NCI-H82 treated with DMSO at 0.1 percent for 48 hours (cell line): Measurements from ENCODE around the gene GSPT1.
A peak's percentile ranks its signal among the peaks of the same experiment; 100 is the strongest.
"Not testable (repeated sequence)": the region's sequence is repeated elsewhere in the genome, so short reads cannot be mapped to it uniquely, and the experiment has no call there.

ENCODE experiments used
- DNase-seq: peaks from one replicate; lab custom pipeline; 2025; ENCODE audit not compliant: unreplicated experiment; lab: John Stamatoyannopoulos, UW

Gene GSPT1

GRCh38 chr16:11915644-11916523 is at the start of gene GSPT1:
Gene GSPT1, minus strand, starts transcription at chr16:11915956. Its CDS starts 236 bp downstream, at chr16:11915720.
- DNase-seq, result peak; percentile 95

DNA sequence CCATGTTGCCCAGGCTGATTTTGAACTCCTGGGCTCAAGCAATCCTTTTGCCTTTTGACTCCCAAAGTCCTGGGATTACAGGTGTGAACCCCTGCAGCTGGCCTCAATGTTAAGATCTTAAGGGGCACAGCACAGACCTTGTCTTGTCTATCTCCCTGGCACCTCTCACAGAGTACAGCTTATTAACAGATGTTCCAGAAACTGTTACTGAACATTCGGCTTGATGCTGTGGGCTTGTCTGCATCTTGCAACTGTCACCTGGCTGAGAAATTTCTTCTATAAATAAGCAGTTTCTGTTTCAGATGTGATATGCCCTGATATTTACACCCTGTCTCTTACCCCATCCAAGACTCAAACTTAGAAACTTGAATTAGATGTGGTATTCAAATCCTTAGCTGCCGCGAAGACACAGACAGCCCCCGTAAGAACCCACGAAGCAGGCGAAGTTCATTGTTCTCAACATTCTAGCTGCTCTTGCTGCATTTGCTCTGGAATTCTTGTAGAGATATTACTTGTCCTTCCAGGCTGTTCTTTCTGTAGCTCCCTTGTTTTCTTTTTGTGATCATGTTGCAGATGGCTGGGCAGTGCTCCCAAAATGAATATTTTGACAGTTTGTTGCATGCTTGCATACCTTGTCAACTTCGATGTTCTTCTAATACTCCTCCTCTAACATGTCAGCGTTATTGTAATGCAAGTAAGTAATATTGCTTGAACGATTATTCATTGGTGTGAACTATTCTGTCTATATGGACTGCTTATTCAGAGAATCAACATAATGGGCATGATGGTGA is 49.2 kb upstream of the GSPT1 start, which contains the start of gene TNFRSF17:
Gene TNFRSF17 (plus strand): TSS at position 450 of the 791 bp plus-strand sequence. CDS start 115 bp downstream, at position 565.
- DNase-seq, result no peak

- no peak for DNase-seq
Observed at GRCh38 chr16:11963706-11964105, 48.0 kb upstream of the GSPT1 start.

- DNase-seq, result not testable (repeated sequence)
Observed at GRCh38 chr16:11962978-11963377, 47.2 kb upstream of the GSPT1 start.

GRCh38 chr16:11962457-11962856 is 46.7 kb upstream of the GSPT1 start:
- not testable (repeated sequence) for DNase-seq

- DNase-seq, result no peak
Observed at GRCh38 chr16:11957591-11958395, 42.0 kb upstream of the GSPT1 start.

DNA sequence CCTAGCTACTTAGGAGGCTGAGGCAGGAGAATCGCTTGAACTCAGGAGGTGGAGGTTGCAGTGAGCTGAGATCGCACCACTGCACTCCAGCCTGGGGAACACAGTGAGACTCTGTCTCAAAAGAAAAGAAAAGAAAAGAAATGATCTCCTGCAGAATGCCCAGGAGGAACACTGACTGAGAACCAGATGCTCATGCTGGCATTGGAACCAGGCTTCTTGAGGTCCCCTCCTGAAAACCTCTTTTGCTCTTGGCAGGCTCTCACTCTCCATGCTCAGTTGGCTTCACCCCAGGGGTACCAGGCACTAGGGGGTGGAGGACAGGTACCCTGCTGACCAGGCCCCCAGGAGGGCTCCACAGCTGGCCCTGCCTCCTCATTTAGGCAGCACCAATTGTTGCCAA is 40.8 kb upstream of the GSPT1 start:
- DNase-seq, result no peak

GRCh38 chr16:11955713-11956123 is 40.0 kb upstream of the GSPT1 start:
- no peak for DNase-seq

- not testable (repeated sequence) for DNase-seq
Observed at GRCh38 chr16:11953576-11953975, 37.8 kb upstream of the GSPT1 start.

DNA sequence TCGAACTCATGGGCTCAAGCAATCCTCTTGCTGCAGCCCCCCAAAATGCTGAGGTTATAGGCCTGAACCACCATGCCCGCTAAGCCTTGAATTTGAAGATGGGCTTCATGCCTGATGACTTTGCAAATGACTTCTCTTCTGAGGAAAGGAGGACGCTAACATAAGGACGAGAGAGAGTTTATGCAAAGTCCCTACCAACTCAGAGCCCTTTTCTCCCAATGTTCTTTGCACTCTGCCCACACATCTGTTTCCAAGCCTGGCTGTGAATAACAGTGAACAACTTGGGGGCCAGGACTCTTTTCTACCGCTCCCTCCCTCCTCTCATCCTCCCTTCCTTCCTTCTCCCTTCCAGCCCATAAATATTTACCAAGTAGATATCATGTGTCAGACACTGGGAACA is 34.6 kb upstream of the GSPT1 start:
- DNase-seq, result no peak

DNA sequence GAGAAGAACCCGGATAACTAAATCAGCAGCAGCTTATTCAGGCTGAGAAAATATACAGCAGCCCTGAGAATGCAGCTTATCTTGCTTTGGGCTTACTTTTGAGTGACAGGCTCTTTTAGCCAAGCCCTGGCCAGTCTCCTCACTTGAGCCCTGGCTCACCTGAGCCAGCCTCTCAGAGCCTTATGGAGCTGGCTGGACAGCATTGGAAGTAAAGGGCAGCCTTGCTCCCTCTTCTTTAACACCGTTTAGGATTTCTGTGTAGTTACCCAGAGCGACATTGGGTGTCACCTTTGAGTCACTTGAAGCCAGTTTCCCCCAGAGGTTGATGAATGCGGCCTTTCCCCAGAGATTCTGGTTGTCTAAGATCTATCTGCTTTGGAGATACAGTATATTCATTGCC is 33.8 kb upstream of the GSPT1 start:
- peak; percentile 41 for DNase-seq

DNA sequence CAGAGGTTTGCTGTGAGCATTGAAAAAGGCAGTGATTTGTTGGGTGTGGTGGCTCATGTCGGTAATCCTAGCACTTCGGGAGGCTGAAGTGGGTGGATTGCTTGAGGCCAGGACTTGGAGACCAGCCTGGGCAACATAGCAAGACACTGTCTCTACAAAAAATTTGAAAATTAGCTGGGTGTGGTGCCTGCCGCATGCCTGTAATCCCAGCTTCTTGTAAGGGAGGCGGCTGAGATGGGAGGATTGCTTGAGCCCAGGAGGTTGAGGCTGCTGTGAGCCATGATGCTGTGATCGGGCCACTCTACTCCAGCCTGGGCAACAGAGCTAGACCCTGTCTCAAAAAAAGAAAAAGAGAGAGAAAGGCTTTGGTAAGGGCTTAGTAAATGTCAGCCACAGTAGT is 33.1 kb upstream of the GSPT1 start:
- DNase-seq, result no peak

GRCh38 chr16:11946433-11946832 is 30.7 kb upstream of the GSPT1 start:
- DNase-seq, result no peak

DNA sequence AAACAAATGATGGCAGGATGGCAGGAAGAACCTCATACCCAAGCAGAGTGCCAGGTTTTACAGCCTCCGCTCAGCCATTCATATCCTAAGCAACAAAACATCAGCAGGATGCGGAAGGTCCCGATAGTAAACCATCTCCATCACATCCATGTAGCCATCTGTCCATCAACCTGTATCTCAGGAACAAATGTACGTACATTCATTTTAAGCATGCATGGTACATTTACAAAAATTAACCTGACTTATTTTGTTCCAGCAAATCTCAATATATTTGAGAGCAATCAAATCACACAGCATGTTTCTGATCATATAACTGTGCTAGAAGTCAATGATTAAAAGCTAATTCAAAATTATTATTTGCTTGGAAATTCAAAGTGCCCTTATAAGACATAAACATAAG is 26.2 kb upstream of the GSPT1 start, which contains the start of gene NPIPB2:
Gene NPIPB2 (minus strand): TSS at position 101 of the 400 bp plus-strand sequence. CDS start 0 bp downstream, at position 101.
- DNase-seq, result not testable (repeated sequence)

GRCh38 chr16:11927350-11927749 is 11.6 kb upstream of the GSPT1 start:
- DNase-seq, result not testable (repeated sequence)

DNA sequence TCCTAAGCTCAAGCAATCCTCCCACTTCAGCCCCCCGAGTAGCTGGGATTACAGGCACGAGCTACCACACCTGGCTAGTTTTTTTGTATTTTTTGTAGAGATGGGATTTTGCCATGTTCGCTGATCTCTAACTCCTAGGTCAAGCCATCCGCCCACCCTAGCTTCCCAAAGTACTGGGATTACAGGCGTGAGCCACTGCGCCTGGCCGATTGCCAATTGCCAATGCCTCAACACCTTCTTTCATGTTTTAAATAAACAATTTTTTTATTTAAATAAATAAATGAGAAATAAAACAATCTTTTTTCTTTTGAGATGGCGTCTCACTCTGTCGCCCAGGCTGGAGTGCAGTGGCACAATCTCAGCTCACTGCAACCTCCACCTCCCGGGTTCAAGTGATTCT is 8.3 kb upstream of the GSPT1 start:
- DNase-seq, result not testable (repeated sequence)

DNA sequence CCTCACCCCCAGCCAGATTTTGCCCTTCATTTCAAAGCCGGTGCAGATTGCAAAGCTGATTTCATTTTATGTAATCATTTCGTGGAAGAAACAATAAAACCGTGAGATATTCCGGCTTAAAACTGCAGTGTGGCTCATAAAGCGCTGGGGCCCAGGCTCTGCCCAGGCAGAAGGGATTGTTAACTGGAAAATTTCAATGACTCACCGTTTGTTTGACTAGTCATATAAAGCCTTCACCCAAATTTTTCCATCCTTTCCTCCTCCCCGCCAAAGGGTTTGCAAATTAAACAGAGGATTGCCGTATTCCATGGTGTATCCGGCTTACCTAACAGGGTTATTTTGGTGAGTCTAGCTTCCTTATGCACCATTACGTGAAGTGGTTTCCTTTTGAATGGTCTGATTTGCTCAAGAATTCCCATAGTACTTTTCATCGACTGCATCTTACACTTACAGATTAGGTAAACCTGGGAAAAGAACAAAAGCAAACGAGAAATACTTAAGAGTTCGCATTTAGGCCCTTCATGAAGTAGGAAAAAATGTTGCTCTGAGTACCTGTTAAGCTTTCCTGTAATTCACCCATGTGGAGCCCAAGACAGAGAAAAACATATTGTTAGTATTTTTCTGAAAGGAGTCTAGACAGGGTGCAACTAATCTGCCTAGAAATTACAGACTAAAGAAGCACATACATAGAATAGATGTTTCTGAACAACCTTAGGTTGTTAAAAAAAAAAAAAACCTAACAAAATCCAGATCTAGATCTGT is 949 bp upstream of the GSPT1 start:
- DNase-seq, result no peak

DNA sequence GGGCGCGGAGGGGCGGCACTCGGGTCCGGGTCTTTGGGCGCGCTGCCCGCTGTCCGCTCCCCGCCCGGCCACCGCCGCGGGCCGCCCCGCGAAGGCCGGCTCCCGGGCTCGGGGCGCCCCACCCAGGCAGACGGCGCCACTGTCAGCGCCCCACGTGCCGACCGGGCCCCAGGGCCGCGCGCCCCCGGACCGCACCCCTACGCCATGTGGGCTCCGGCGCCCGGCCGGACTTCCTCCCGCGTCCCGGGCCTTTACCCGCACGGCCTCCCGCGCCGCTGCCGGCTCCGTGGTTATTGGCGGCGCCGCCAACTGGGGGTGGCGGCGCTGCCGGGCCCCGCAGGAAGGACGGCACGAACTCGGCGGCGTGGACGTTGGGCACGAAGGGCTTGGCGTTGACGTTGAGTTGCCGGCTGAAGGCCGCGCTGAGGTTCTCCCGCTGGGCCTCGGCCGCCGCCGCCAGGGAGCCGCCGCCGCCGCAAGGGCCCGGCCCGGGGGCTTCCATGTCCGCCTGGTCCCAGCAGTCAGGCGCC is 577 bp downstream of the GSPT1 start:
- no peak for DNase-seq

- DNase-seq, result no peak
Observed at GRCh38 chr16:11914210-11915113, 1.3 kb downstream of the GSPT1 start.
